Measurements from ENCODE around the gene CASP8. TPM values are rescaled to one million over a fixed set of nuclear protein-coding genes. Genes with fewer than 3 reads are reported as not detected.

The CASP8 gene
- total and polyA plus RNA-seq, 2 donors (not counting 1 experiment from before 2014, with no cell fraction given) = 76.7 to 120 TPM

DNA sequence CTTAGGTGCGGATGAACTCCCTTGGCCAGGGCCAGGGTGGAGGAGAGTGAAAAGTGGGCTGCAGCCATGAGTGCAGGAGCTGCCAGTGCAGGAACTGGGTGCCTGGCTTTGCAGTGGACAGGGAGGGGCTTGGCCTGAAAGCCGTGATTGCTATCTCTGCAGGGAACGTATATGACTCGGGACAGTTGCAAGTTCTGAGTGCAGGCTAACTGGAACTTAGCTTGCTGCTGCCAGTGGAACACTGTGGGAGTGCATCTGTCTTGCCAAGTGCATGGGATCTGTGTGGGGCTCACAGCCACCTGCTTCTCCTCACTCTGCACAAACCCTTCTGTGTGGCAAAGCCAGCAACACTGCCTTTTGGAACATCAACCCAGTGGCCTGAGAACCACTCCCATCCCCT is 59.9 kb downstream of the CASP8 start:
- H3K9ac ChIP-seq (ENCODE audit: low read length) = no peak overlapping the region
- H3K4me2 ChIP-seq (replicated peaks; ENCODE audit: low read depth, low read length, poor library complexity, severe bottlenecking) = no peak overlapping the region
- no peaks in the 10 kb centered on the region for H4K20me1 ChIP-seq (ENCODE audit: control insufficient read depth, insufficient read depth, low read length, poor library complexity, severe bottlenecking)
- H3K27me3 ChIP-seq (replicated peaks in 1 of 4; ENCODE audit: control extremely low read depth in 1 of 4, control insufficient read depth in 3 of 4, insufficient read depth in 4 of 4, low read length in 3 of 4) = no peaks in the 10 kb centered on the region
- H3K4me3 ChIP-seq (ENCODE audit: control extremely low read depth in 1 of 5, extremely low read depth in 1 of 5, insufficient read depth in 1 of 5, low read depth in 2 of 5, low read length in 4 of 5) = no peak overlapping the region
- CTCF ChIA-PET = no interaction called here
- intact Hi-C loops (cut with micrococcal nuclease) = no loop called here
- no peaks in the 10 kb centered on the region for H3K27me3 Mint-ChIP-seq
- no peak overlapping the region for H3K4me3 Mint-ChIP-seq
- H3K36me3 ChIP-seq (replicated peaks in 1 of 2; ENCODE audit: control extremely low read depth in 1 of 2, control insufficient read depth in 1 of 2, extremely low read depth in 1 of 2, insufficient read depth in 2 of 2, low read length in 1 of 2) = no peaks in the 10 kb centered on the region
- H3K9me3 ChIP-seq (ENCODE audit: control extremely low read depth in 1 of 3, control insufficient read depth in 2 of 3, insufficient read depth in 1 of 3, low read length in 2 of 3) = peaks cover 10 to 18% (median 18%) of the 10 kb centered on the region in 3 donors
- 99% methylated on average over 4 of the region's 4 CpGs for WGBS (ENCODE audit: insufficient coverage)
- no peaks in the 10 kb centered on the region for H3K79me2 ChIP-seq (ENCODE audit: control insufficient read depth, insufficient read depth, low read length)
- no peak overlapping the region for H3K27ac ChIP-seq (ENCODE audit: low read length in 2 of 2)
- no peak overlapping the region for H3K27ac Mint-ChIP-seq
- no peaks in the 10 kb centered on the region for H3K4me1 Mint-ChIP-seq
- POLR2A ChIA-PET = no interaction called here
- peaks cover 23% of the 10 kb centered on the region for H3K9me3 Mint-ChIP-seq (ENCODE audit: insufficient read depth)
- ATAC-seq (ENCODE audit: low read depth) (no peak), DNase-seq (no peak)
- H2AFZ ChIP-seq (ENCODE audit: insufficient read depth, low read depth, low read length, poor library complexity, severe bottlenecking) = no peak overlapping the region
- no peaks in the 10 kb centered on the region for H3K4me1 ChIP-seq (ENCODE audit: control insufficient read depth in 2 of 2, insufficient read depth in 2 of 2, low read length in 2 of 2)
- TF ChIP-seq, protein P1, sequence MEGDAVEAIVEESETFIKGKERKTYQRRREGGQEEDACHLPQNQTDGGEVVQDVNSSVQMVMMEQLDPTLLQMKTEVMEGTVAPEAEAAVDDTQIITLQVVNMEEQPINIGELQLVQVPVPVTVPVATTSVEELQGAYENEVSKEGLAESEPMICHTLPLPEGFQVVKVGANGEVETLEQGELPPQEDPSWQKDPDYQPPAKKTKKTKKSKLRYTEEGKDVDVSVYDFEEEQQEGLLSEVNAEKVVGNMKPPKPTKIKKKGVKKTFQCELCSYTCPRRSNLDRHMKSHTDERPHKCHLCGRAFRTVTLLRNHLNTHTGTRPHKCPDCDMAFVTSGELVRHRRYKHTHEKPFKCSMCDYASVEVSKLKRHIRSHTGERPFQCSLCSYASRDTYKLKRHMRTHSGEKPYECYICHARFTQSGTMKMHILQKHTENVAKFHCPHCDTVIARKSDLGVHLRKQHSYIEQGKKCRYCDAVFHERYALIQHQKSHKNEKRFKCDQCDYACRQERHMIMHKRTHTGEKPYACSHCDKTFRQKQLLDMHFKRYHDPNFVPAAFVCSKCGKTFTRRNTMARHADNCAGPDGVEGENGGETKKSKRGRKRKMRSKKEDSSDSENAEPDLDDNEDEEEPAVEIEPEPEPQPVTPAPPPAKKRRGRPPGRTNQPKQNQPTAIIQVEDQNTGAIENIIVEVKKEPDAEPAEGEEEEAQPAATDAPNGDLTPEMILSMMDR (IDR thresholded peaks at IDR 0.05) = no peak
- TF ChIP-seq EZH2 (IDR thresholded peaks at IDR 0.05; ENCODE audit: borderline replicate concordance, insufficient read depth, low read depth, low read length, poor library complexity, severe bottlenecking) = no peak

DNA sequence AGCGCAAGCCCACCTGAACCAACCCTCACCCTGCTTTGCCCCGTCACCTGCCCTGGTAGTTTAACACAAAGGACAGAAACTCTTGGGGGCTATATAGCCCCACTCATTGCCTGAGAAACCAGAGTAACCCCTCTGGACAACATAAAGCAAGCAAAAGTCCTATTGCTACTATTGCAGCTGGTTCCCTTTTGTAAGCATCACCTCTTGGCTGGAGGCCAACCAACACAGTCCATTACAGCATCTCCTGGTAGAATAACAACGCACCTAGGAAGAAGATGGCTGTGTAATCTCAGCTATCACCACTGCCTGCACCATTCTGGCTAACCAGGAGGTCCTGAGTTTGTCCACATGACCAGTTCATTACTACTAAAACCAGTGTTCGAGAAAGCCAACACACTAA is 60.4 kb downstream of the CASP8 start:
- no peak overlapping the region for H3K4me3 Mint-ChIP-seq
- Histone ChIP-seq H2AFZ (ENCODE audit: insufficient read depth, low read depth, low read length, poor library complexity, severe bottlenecking) (no peak overlapping the region), H3K9me3 (ENCODE audit: control extremely low read depth in 1 of 3, control insufficient read depth in 2 of 3, insufficient read depth in 1 of 3, low read length in 2 of 3) (peaks cover 10 to 18% (median 18%) of the 10 kb centered on the region in 3 donors), H4K20me1 (ENCODE audit: control insufficient read depth, insufficient read depth, low read length, poor library complexity, severe bottlenecking) (no peaks in the 10 kb centered on the region), H3K4me1 (ENCODE audit: control insufficient read depth in 2 of 2, insufficient read depth in 2 of 2, low read length in 2 of 2) (no peaks in the 10 kb centered on the region), H3K79me2 (ENCODE audit: control insufficient read depth, insufficient read depth, low read length) (no peaks in the 10 kb centered on the region), H3K27me3 (replicated peaks in 1 of 4; ENCODE audit: control extremely low read depth in 1 of 4, control insufficient read depth in 3 of 4, insufficient read depth in 4 of 4, low read length in 3 of 4) (no peaks in the 10 kb centered on the region), H3K9ac (ENCODE audit: low read length) (no peak overlapping the region), H3K4me3 (ENCODE audit: control extremely low read depth in 1 of 5, extremely low read depth in 1 of 5, insufficient read depth in 1 of 5, low read depth in 2 of 5, low read length in 4 of 5) (no peak overlapping the region), H3K27ac (ENCODE audit: low read length in 2 of 2) (no peak overlapping the region), H3K36me3 (replicated peaks in 1 of 2; ENCODE audit: control extremely low read depth in 1 of 2, control insufficient read depth in 1 of 2, extremely low read depth in 1 of 2, insufficient read depth in 2 of 2, low read length in 1 of 2) (no peaks in the 10 kb centered on the region), H3K4me2 (replicated peaks; ENCODE audit: low read depth, low read length, poor library complexity, severe bottlenecking) (no peak overlapping the region)
- POLR2A ChIA-PET = no interaction called here
- DNase-seq (no peak), ATAC-seq (ENCODE audit: low read depth) (no peak)
- 100% methylated on average over 4 of the region's 4 CpGs for WGBS (ENCODE audit: insufficient coverage)
- H3K9me3 Mint-ChIP-seq (ENCODE audit: insufficient read depth) = peaks cover 23% of the 10 kb centered on the region
- intact Hi-C loops (cut with micrococcal nuclease) = no loop called here
- no peak overlapping the region for H3K27ac Mint-ChIP-seq
- no peaks in the 10 kb centered on the region for H3K27me3 Mint-ChIP-seq
- TF ChIP-seq, protein P1 (IDR thresholded peaks at IDR 0.05) = no peak
- TF ChIP-seq EZH2 (IDR thresholded peaks at IDR 0.05; ENCODE audit: borderline replicate concordance, insufficient read depth, low read depth, low read length, poor library complexity, severe bottlenecking) = no peak
- CTCF ChIA-PET = no interaction called here
- no peaks in the 10 kb centered on the region for H3K4me1 Mint-ChIP-seq

Data from B cell (primary cell).